Measurements from ENCODE around the gene MYCBP2. TPM values are rescaled to one million over a fixed set of nuclear protein-coding genes. Genes with fewer than 3 reads are reported as not detected.

Gene MYCBP2
- total and polyA plus RNA-seq, 8 donors = 70.4 to 105 (median 79.1) TPM

GRCh38 chr13:77184455-77184854 is 142.4 kb downstream of the MYCBP2 start:
- H3K4me1 ChIP-seq = no peaks in the 10 kb centered on the region
- TF ChIP-seq CTCF (IDR thresholded peaks at IDR 0.05) = no peak
- H3K4me3 ChIP-seq = no peak overlapping the region
- DNase-seq = no peak
- H3K27ac ChIP-seq = no peak overlapping the region
- intact Hi-C loops (cut with DNase I) = no loop called here
- H3K9me3 ChIP-seq = no peaks in the 10 kb centered on the region
- no peak for ATAC-seq
- H3K36me3 ChIP-seq = peaks cover 0 to 67% of the 10 kb centered on the region in 2 donors
- no peaks in the 10 kb centered on the region for H3K27me3 ChIP-seq

DNA sequence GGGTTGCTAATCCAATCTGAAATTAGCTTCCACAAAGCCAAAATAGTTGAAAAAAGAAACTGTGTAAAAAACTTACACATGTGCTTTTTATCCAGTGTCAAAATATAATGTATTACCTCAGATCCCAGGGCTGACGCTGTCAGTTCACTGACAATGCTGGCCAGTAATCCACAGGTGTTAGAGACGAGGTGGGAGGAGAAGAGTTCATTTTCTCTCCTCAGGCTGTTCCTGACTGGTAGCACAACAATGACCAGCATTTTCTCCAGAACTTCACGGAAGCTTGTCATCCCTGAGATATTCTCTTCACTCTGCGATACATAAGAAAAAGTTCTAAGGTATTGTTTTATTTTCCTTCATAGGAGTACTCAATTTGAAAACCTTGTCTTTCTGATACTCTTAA is 146.9 kb downstream of the MYCBP2 start:
- Histone ChIP-seq H3K9me3 (no peaks in the 10 kb centered on the region), H3K4me1 (no peaks in the 10 kb centered on the region), H3K36me3 (peaks cover 0 to 79% of the 10 kb centered on the region in 2 donors), H3K4me3 (no peak overlapping the region), H3K27me3 (no peaks in the 10 kb centered on the region), H3K27ac (no peak overlapping the region)
- intact Hi-C loops (cut with DNase I) = no loop called here
- TF ChIP-seq CTCF (IDR thresholded peaks at IDR 0.05) = no peak
- ATAC-seq = no peak
- no peak for DNase-seq

GRCh38 chr13:77177646-77178045 is 149.2 kb downstream of the MYCBP2 start:
- Histone ChIP-seq H3K36me3 (peaks cover 0 to 91% of the 10 kb centered on the region in 2 donors), H3K4me1 (no peaks in the 10 kb centered on the region), H3K4me3 (no peak overlapping the region), H3K27ac (no peak overlapping the region), H3K27me3 (no peaks in the 10 kb centered on the region), H3K9me3 (no peaks in the 10 kb centered on the region)
- intact Hi-C loops (cut with DNase I) = no loop called here
- no peak for ATAC-seq
- no peak for DNase-seq
- no peak for TF ChIP-seq CTCF (IDR thresholded peaks at IDR 0.05)

- no peaks in the 10 kb centered on the region for H3K4me1 ChIP-seq
- no peak for ATAC-seq
- no peak overlapping the region for H3K4me3 ChIP-seq
- DNase-seq = no peak
- intact Hi-C loops (cut with DNase I) = no loop called here
- no peaks in the 10 kb centered on the region for H3K9me3 ChIP-seq
- H3K27me3 ChIP-seq = no peaks in the 10 kb centered on the region
- TF ChIP-seq CTCF (IDR thresholded peaks at IDR 0.05) = no peak
- H3K27ac ChIP-seq = no peak overlapping the region
- peaks cover 0 to 93% of the 10 kb centered on the region in 2 donors for H3K36me3 ChIP-seq
These were observed 150.5 kb downstream of the MYCBP2 start for GRCh38 chr13:77176350-77176749.

GRCh38 chr13:77172650-77173049 is 154.2 kb downstream of the MYCBP2 start:
- TF ChIP-seq CTCF (IDR thresholded peaks at IDR 0.05) = no peak
- Histone ChIP-seq H3K27ac (no peak overlapping the region), H3K27me3 (no peaks in the 10 kb centered on the region), H3K4me3 (no peak overlapping the region), H3K36me3 (peaks cover 0 to 93% of the 10 kb centered on the region in 2 donors), H3K4me1 (no peaks in the 10 kb centered on the region), H3K9me3 (no peaks in the 10 kb centered on the region)
- ATAC-seq = no peak
- no peak for DNase-seq
- intact Hi-C loops (cut with DNase I) = no loop called here
